ENCODE measurements around the gene BCL11B.

The BCL11B gene

DNA sequence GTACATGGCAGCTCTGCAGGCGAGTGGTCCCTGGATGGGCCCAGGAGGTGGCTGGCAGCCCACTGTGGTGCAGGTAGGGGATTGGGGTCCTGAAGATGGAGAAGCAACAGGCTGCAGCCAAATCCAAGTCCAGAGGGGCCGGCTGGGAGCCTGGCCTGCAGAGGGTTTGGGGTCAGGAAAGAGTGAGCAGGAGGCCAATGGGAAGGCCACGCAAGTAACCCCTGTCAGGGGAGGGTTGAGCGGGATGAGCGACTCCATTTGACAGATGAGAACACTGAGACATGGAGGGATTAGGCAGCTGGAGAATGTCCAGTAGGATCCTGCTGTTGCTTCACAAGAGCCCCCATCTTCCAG is 136.0 kb downstream of the BCL11B start:
- DNase-seq (ENCODE audit: low spot score), result no peak

DNA sequence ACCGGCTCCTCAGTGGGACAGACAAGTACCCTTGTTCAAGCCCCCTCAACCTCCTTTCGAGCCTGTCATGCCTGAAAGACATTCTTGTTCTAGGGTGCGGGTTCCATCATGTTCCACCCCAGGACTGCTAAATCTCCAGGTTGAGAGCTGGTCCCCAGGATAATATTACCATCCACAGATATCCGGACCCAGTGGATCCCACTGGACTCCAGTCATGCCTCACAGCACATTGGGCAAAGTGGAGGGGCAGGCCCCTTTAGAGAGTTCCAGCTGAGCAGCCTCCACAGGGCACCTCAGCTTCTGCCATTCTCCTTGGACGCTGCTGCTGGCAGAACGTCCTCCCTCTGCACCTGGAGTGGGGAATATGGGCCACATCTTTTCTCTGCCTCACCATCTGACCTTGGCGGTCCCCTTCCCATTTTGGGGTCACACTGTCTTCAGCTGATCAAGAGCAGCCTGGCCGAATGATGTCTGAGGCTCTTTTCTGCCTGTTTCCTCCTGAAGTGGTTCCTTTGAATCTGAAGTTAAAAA is 137.4 kb downstream of the BCL11B start:
- DNase-seq (ENCODE audit: low spot score), result no peak

DNA sequence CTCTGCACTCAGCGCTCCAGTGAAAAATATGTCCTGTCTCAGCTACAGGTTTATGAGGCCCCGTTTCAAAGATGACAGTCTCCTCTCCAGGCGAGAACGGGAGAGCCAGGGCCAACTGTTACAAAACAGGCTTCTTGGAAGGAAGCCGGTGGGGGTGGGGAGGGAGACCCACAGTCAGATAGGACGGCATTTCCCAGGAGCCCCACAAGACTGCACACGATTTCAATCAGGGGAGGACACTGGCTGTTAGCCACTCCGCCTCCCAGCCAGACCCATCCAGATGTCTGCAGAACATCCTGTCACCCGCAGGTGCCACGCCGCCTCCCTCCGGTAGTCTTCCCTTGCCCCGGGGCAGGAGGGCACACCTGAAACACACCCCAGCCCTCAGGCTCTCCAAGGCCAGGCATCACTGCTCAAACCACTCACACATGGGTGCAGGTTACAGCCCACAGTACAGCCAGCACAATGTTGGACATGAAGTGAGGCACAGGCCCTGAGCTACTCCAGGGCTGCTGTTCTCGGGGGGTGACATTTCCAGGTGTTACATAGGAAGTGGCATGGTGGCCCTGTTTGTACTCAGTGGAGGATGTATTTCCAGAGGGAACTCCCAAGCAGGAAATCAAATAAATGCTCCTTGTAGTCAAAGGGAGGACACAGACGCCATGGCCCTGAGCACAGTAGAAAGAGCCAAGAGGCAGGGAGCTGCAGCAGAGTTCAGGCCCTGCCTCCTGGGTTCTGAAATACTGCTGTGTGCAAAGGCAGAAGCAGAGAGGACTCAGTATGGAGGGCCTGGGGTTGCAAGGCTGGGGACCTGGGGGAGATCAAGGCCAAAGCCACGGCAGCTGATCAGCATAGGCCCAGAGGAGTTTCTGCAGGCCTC is 138.1 kb downstream of the BCL11B start:
- DNase-seq (ENCODE audit: low spot score), result no peak

- no peak for DNase-seq (ENCODE audit: low spot score)
Observed at GRCh38 chr14:99132821-99133635, 139.0 kb downstream of the BCL11B start.

- DNase-seq (ENCODE audit: low spot score), result no peak
Observed at GRCh38 chr14:99131632-99132271, 140.2 kb downstream of the BCL11B start.

DNA sequence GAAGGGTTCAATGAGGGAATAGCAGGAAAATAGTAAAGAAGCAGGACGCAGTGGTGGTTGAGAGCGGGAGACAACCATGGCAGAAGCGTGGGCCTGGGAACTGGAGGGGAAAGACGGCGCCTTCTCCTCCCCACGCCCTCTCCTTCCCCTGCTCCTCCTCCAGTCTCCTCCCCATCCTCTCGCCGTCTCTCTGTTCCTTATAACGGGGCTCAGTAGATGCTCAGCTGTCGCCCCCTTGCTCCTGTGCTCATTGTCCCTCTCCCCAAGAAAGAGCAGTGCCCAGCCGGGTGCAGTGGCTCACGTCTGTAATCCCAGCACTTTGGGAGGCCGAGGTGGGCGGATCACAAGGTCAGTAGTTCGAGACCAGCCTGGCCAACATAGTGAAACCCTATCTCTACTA is 142.0 kb downstream of the BCL11B start:
- DNase-seq (ENCODE audit: low spot score), result no peak

- no peak for DNase-seq (ENCODE audit: low spot score)
Observed at GRCh38 chr14:99129211-99129696, 142.7 kb downstream of the BCL11B start.

DNA sequence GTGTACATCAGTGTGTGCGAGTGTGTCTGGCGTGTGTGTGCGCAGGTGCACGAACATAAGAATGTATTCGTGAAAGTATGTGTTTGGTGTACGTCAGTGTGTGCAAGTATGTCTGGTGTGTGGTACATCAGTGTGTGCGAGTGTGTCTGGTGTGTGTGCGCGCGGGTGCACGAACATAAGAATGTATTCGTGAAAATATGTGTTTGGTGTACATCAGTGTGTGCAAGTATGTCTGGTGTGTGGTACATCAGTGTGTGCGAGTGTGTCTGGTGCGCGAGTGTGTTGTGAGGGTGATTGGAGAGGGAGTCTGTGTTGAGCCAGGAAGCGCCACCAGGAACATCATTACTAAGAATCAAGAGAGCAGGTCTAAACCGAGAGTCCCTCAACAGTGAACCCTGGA is 143.8 kb downstream of the BCL11B start:
- no peak for DNase-seq (ENCODE audit: low spot score)

GRCh38 chr14:99127651-99128167 is 144.3 kb downstream of the BCL11B start:
- DNase-seq (ENCODE audit: low spot score), result no peak

DNA sequence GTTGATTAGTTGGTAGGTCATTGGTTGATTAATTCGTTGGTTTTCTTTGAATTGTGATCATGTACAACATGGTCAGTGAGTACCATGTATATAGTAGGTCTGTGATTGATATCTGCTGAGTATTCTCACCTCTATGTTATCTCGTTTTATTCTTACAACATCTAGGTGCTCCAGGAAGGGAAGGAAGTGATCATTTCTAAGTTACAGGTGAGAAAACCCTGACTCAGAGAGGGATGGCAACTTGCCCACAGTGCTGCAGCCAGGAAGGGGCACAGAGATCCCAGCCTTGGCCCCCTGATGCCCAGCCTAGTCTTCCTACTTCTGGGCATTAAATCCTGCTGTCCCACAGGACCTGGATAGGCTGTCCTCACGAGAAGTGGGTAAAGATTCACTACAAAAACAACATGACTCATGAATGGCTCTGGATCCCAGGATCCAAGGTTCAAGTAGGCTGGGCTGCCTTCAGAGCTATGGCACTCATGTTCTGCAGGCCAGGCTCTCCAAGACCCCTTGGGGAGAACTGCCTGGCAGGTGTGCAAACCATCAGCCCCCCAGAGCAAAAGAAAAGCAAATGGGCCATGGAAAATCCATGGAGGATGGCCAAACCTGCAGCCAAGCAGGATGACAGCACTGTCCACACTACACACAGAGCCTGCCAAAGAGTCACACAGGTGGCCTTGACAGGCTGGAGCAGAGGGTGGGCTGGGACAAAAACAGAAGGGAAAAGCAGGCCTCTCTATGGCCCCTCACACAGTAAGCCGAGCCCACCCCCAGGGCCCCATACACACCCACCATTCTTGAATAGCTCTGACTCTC is 146.2 kb downstream of the BCL11B start:
- DNase-seq (ENCODE audit: low spot score), result no peak

- no peak for DNase-seq (ENCODE audit: low spot score)
Observed at GRCh38 chr14:99125113-99125512, 146.9 kb downstream of the BCL11B start.

DNA sequence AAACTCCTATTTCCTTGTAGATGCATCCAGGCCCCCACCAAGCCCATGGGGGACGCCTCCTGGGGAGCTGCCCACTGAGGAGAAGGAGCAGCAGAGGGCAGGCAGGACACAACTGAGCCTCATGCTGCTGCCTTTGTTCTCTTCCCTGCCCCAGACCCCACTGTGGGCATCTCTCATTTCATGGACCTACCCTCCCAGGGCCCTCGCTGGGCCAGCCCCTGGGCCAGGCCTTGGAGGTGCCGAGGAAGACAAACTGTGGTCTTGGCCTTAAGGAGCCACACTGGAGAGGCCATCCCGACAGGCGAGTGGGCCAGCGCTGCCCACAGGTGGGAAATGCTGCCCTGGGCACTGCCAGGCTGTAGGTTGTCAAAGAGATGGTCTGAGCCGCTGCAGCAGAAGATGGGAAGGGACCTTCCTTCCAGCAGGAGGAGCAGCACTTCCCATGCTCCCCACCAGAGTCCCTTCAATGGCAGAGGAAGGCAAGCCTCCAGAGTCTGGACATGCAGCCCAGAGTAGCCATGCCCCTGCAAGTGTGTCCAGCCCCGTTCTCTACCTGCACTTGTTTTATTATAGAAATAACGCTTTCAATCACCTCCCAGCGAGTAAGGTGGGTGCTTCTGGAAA is 147.4 kb downstream of the BCL11B start:
- DNase-seq (ENCODE audit: low spot score), result no peak

GRCh38 chr14:99123208-99123870 is 148.7 kb downstream of the BCL11B start:
- DNase-seq (ENCODE audit: low spot score), result no peak

DNA sequence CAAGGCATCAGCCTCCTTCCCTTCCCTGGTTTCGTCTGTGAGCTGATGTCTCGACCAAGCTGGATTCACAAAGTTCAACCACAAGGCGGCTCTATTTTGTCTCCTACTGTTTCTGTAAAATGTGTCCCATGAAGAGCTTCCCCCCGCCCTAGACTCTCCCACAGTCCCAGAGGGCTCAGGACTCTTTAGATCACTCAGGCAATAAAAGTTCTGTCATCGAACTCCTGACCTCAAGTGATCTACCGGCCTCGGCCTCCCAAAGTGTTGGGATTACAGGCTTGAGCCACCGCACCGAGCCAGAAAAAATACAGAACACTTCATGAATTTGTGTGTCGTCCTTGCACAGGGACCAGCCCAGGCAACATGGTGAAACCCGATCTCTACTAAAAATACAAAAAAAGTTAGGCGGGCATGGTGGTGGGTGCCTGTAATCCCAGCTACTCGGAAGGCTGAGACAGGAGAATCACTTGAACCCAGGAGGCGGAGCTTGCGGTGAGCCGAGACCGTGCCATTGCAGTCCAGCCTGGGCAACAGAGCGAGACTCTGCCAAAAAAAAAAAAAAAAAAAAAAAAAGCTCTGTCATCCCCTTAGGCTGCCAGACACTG is 149.4 kb downstream of the BCL11B start:
- DNase-seq (ENCODE audit: low spot score), result no peak

DNA sequence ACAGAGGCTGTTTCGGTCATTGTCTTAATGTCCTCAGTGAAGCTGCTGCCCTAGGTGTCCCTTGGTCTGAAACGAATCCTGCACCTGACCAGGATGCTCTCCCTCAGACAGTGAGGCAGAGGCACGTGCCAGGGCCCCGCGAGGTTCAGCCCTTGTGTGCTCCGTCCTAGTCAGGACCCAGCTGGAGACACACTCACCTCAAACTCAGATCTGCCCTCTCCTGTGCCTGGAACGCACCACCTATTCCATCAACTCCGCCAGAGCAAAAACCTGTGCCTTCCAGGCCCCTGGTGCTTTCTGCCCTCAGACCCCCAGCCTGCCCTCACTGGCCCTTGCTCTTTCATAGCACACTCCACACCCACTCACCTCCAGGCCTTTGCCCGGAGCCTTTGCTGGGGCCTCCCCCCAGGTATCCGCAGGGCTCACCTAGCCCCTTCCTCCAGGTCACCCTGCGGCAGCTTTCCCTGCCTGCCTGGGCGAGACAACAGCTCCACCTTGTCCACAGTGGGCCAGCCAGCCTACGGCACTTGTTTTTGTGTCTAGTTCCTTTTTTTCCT is 150.6 kb downstream of the BCL11B start:
- no peak for DNase-seq (ENCODE audit: low spot score)

DNA sequence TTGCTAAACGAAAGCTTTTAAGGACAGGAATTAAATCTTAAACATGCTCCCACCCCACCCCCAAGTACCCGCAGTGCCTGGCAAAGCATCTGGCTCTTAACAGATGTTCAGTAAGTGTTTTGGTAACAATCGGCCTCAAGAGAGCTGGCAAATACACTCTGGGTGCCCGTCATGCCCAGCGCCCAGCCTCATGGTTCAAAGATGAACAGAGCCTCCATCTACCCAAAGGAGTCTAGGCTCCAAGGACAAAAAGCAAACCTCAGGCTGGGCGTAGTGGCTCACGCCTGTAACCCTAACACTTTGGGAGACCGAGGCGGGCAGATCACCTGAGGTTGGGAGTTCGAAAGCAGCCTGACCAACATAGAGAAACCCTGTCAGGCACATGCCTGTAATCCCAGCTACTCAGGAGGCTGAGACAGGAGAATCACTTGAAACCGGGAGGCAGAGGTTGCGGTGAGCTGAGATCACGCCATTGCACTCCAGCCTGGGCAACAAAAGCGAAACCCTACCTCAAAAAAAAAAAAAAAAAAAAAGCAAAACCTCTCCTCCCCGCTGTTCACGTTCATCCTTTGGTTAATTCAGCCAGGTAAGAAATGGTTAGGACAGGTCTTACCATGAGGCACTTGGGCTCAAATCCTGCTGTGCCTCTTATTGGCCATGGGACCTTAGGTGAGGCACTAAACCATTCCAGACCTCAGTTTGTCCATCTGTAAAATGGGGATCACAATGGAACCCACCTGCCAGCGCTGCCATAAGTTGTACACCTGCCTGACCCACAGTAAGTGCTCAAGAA is 151.3 kb downstream of the BCL11B start:
- no peak for DNase-seq (ENCODE audit: low spot score)

- no peak for DNase-seq (ENCODE audit: low spot score)
Observed at GRCh38 chr14:99119554-99120525, 152.2 kb downstream of the BCL11B start.

All from NAMALWA (cell line).